VCaP (cell line): ENCODE data around the gene NACA.

Source experiments
- H3K27ac ChIP-seq: fragments of 450-650 bp; 2 replicates; pipeline ENCODE4 v1.5.1; 2017
- CTCF ChIP-seq: fragments of 450-650 bp; conservative IDR thresholded peaks from 2 replicates; pipeline ENCODE4 v1.5.1; 2017; ENCODE audit warnings: mild to moderate bottlenecking, moderate library complexity

NACA gene

GRCh38 chr12:56749853-56750252 lies 24.8 kb upstream of the NACA start:
- H3K27ac ChIP-seq: peak overlapping the region; percentile 99
- no peak for TF ChIP-seq CTCF

- no peak for TF ChIP-seq CTCF
- H3K27ac ChIP-seq: peak overlapping the region; percentile 99
Measured at GRCh38 chr12:56749359-56749758, 24.3 kb upstream of the NACA start.

GRCh38 chr12:56728139-56728861 lies 3.2 kb upstream of the NACA start:
- TF ChIP-seq CTCF: no peak
- H3K27ac ChIP-seq: peak overlapping the region; percentile 99

GRCh38 chr12:56726196-56726675 lies 1.1 kb upstream of the NACA start:
- H3K27ac ChIP-seq: peak overlapping the region; percentile 99

GRCh38 chr12:56725723-56726102 lies 614 bp upstream of the NACA start:
- peak overlapping the region; percentile 99 for H3K27ac ChIP-seq
- no peak for TF ChIP-seq CTCF

GRCh38 chr12:56724701-56724971 lies 463 bp downstream of the NACA start:
- no peak for TF ChIP-seq CTCF
- H3K27ac ChIP-seq: peak overlapping the region; percentile 99

GRCh38 chr12:56723889-56724700 lies 1.0 kb downstream of the NACA start:
- H3K27ac ChIP-seq: peak overlapping the region; percentile 99
- TF ChIP-seq CTCF: no peak

- no peak for TF ChIP-seq CTCF
- peak overlapping the region; percentile 99 for H3K27ac ChIP-seq
Measured at GRCh38 chr12:56723352-56723751, 1.7 kb downstream of the NACA start.
